Measurements from ENCODE around the gene RBM17.

DNA sequence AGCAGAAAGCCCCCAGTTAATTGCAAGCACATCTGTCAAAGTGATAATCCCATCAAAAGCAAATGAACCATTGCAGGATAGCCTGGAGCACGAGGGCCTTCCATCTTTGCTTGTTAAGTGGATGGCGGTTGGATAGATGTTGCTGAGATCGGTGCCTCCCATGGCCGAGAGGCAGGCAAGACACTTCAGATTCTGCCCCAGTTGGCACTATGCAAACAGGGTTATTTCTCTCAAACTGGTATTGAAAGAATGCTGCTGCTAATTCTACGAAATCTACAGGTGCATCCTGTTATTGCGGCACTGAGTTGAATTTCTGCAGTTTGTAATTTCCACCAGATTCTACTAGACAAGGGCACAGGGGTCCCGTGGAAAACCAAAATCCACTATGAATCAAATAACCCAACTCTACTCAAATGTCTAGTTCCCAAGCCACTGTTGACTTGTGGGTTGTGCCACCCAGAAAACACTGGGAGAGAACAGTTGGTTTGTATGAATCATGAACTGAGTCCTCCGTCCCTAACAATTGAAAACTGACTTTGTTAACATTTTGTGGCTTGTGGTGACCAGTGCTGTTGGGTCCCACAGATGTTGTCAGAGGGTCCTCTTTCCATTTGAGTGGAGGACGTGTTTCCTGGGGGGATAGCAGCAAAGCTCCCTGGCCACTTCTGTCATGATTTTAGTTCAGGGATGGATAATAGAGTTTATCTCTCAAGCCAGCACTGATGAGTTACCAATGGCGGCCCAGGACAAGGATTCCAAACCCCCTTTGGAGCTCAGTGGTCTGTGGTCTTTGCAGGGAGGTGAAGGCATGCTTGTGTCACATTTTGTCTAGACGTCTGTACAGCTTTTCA is 19.5 kb upstream of the RBM17 start:
- TF ChIP-seq, protein P1, sequence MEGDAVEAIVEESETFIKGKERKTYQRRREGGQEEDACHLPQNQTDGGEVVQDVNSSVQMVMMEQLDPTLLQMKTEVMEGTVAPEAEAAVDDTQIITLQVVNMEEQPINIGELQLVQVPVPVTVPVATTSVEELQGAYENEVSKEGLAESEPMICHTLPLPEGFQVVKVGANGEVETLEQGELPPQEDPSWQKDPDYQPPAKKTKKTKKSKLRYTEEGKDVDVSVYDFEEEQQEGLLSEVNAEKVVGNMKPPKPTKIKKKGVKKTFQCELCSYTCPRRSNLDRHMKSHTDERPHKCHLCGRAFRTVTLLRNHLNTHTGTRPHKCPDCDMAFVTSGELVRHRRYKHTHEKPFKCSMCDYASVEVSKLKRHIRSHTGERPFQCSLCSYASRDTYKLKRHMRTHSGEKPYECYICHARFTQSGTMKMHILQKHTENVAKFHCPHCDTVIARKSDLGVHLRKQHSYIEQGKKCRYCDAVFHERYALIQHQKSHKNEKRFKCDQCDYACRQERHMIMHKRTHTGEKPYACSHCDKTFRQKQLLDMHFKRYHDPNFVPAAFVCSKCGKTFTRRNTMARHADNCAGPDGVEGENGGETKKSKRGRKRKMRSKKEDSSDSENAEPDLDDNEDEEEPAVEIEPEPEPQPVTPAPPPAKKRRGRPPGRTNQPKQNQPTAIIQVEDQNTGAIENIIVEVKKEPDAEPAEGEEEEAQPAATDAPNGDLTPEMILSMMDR (conservative IDR thresholded peaks at IDR 0.05; ENCODE audit: low read depth, low read length): no peak
- no peak for TF ChIP-seq EZH2 (IDR thresholded peaks at IDR 0.05; ENCODE audit: low read length, unreplicated experiment)

All from PC-3 (cell line).